NT2/D1 (cell line): Measurements from ENCODE around the gene GCGR.
A peak's percentile ranks its signal among the peaks of the same experiment; 100 is the strongest.

Source experiments
- DNase-seq: peaks from one replicate; pipeline ENCODE4 v3.0.0-alpha.2; 2011; ENCODE audit warnings: low read depth, low spot score
- H3K27me3 ChIP-seq: 2 replicates; pipeline ENCODE4 v1.6.0; 2011; ENCODE audit warnings: mild to moderate bottlenecking; ENCODE audit not compliant: insufficient read length, insufficient read depth
- H3K36me3 ChIP-seq: 2 replicates; pipeline ENCODE4 v1.6.1; 2011; ENCODE audit warnings: mild to moderate bottlenecking, low read length, mixed read lengths; ENCODE audit not compliant: insufficient read depth, insufficient read length
- H3K4me1 ChIP-seq: 2 replicates; pipeline ENCODE4 v1.5.1; 2011; ENCODE audit not compliant: insufficient read depth, insufficient read length
- H3K4me3 ChIP-seq: 2 replicates; pipeline ENCODE4 v1.5.1; 2011; ENCODE audit warnings: low read depth; ENCODE audit not compliant: insufficient read length
- H3K9ac ChIP-seq: 2 replicates; pipeline ENCODE4 v1.6.0; 2011; ENCODE audit warnings: low read depth; ENCODE audit not compliant: insufficient read length
- H3K9me3 ChIP-seq: 2 replicates; pipeline ENCODE4 v1.5.1; 2011; ENCODE audit warnings: mild to moderate bottlenecking, low read length; ENCODE audit not compliant: insufficient read depth
- SUZ12 ChIP-seq: IDR thresholded peaks from 2 replicates; pipeline ENCODE4 v1.6.1; 2011; ENCODE audit not compliant: insufficient read length, insufficient read depth; ENCODE audit errors: extremely low read depth
- YY1 ChIP-seq: IDR thresholded peaks from 2 replicates; pipeline ENCODE4 v1.6.1; 2011; ENCODE audit not compliant: insufficient read length, insufficient read depth
- ZNF274 ChIP-seq: IDR thresholded peaks from 2 replicates; pipeline ENCODE4 v1.6.1; 2011; ENCODE audit warnings: mild to moderate bottlenecking, low read depth, low read length

Gene GCGR

DNA sequence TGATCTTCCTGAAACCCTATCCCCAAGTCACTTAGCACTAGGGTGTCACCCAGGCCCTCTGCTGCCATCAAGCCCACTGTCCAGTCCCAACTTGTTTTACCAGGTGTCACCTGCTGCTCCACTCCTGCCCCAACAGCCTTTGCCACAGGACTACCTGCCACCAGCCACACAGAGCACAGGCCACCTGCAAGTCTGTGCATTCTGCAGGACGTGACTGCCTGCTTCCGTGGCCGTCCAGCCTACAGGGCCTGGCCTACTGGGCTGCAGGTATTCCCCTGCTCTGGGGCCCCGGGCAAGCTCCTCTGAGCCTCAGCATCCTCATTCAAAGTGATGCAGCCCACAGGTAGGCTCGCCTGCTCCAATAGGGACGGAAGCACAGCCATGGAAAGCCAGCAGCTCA is 25.9 kb downstream of the GCGR start:
- TF ChIP-seq YY1 = no peak
- TF ChIP-seq SUZ12 = no peak
- H3K9ac ChIP-seq = no peak overlapping the region

GRCh38 chr17:81831563-81831956 is 27.6 kb downstream of the GCGR start:
- Histone ChIP-seq H3K4me3 (no peak overlapping the region), H3K9ac (peak overlapping the region; percentile 50), H3K9me3 (no peaks in the 10 kb centered on the region), H3K36me3 (peaks cover 16% of the 10 kb centered on the region), H3K27me3 (peaks cover 11% of the 10 kb centered on the region), H3K4me1 (peaks cover 37% of the 10 kb centered on the region)
- TF ChIP-seq ZNF274 = no peak
- no peak for TF ChIP-seq SUZ12
- no peak for TF ChIP-seq YY1
- DNase-seq = no peak

More for the DNA sequence above, 25.9 kb downstream of the GCGR start:
- Histone ChIP-seq H3K4me3 (no peak overlapping the region), H3K27me3 (peaks cover 11% of the 10 kb centered on the region), H3K9me3 (no peaks in the 10 kb centered on the region), H3K36me3 (peaks cover 12% of the 10 kb centered on the region), H3K4me1 (peaks cover 31% of the 10 kb centered on the region)
- DNase-seq = no peak

DNA sequence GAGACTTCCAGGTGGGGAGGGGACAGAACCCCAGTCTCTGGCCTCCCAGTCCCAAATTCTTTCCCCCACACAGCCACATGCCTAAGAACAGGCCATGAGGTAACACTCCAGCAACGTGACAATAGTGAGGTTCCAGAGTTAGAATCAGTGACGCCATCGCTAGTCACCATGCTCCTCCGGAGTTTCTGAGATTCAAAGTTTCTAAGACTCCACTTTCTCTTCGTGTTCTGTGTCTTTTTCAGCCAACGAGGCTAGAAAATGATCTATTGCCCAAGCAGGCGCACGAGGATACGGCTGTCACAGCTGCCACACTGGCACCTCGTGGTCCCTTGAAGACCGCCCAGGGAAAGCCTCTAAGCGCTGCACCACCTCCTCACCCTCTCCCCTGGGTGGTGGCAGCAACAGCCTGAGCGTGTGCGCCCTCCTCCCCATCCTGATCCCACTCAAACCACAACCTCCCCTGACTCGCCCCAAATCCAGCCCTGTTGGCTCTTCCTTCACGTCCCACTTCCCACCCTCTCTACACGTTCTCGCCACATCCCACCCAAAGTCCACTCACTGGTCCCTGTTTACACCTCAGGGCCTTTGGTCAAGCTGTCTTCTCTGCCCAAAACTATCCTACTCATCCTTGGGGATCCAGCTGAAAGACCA is 28.1 kb downstream of the GCGR start:
- no peaks in the 10 kb centered on the region for H3K9me3 ChIP-seq
- peaks cover 37% of the 10 kb centered on the region for H3K4me1 ChIP-seq
- peaks cover 16% of the 10 kb centered on the region for H3K36me3 ChIP-seq
- no peak for DNase-seq
- TF ChIP-seq SUZ12 (no peak), YY1 (no peak), ZNF274 (no peak)
- peak overlapping the region; percentile 86 for H3K4me3 ChIP-seq
- H3K27me3 ChIP-seq = peaks cover 11% of the 10 kb centered on the region
- H3K9ac ChIP-seq = peak overlapping the region; percentile 98

GRCh38 chr17:81832608-81833159 is 28.7 kb downstream of the GCGR start:
- DNase-seq = no peak

GRCh38 chr17:81833160-81833920 is 29.4 kb downstream of the GCGR start, which contains the start of gene MCRIP1:
Gene MCRIP1, minus strand, starts transcription at chr17:81833291. Its CDS starts 8,785 bp downstream, at chr17:81824506.
- TF ChIP-seq SUZ12 (no peak), ZNF274 (no peak), YY1 (no peak)
- H3K4me3 ChIP-seq = peak within 1 kb of the TSS; percentile 90
- H3K36me3 ChIP-seq = peaks cover 16% of the 10 kb centered on the region
- peaks cover 11% of the 10 kb centered on the region for H3K27me3 ChIP-seq
- H3K9ac ChIP-seq = peak within 1 kb of the TSS; percentile 98
- peaks cover 41% of the 10 kb centered on the region for H3K4me1 ChIP-seq
- H3K9me3 ChIP-seq = no peaks in the 10 kb centered on the region
- peak; percentile 87 for DNase-seq

More at GRCh38 chr17:81832608-81833159, 28.7 kb downstream of the GCGR start:
- Histone ChIP-seq H3K27me3 (peaks cover 11% of the 10 kb centered on the region), H3K9me3 (no peaks in the 10 kb centered on the region), H3K4me3 (peak overlapping the region; percentile 86), H3K4me1 (peaks cover 37% of the 10 kb centered on the region), H3K9ac (peak overlapping the region; percentile 98), H3K36me3 (peaks cover 16% of the 10 kb centered on the region)
- TF ChIP-seq YY1 = no peak
- TF ChIP-seq ZNF274 = no peak

GRCh38 chr17:81833921-81834830 is 30.2 kb downstream of the GCGR start:
- no peak for TF ChIP-seq ZNF274
- TF ChIP-seq YY1 = no peak
- no peak for TF ChIP-seq SUZ12
- H3K9me3 ChIP-seq = no peaks in the 10 kb centered on the region
- peak overlapping the region; percentile 90 for H3K4me3 ChIP-seq
- peak overlapping the region; percentile 97 for H3K9ac ChIP-seq
- no peak for DNase-seq
- peaks cover 42% of the 10 kb centered on the region for H3K4me1 ChIP-seq
- H3K27me3 ChIP-seq = peaks cover 11% of the 10 kb centered on the region
- H3K36me3 ChIP-seq = peaks cover 16% of the 10 kb centered on the region
